Keratinocyte (primary cell): ENCODE data around the gene CTDSPL. TPM values are rescaled to one million over a fixed set of nuclear protein-coding genes. Genes with fewer than 3 reads are reported as not detected.

ENCODE experiments used
- DNase-seq: peaks from one replicate; pipeline ENCODE4 v3.0.0-alpha.2; 2011; ENCODE audit warnings: low read depth, missing footprints, low spot score
- FAIRE-seq: peaks from 2 replicates; lab custom pipeline; 2011; peaks lifted over from hg19 to GRCh38; lab: Jason Lieb, UNC
- H2AFZ ChIP-seq: 2 replicates; pipeline ENCODE4 v1.6.0; 2012; ENCODE audit warnings: low read length, control low read depth, inconsistent platforms; ENCODE audit not compliant: control insufficient read depth
- H3K27ac ChIP-seq: 2 replicates; pipeline ENCODE4 v1.5.1; 2011; ENCODE audit warnings: low read length; ENCODE audit not compliant: control insufficient read depth, insufficient read depth
- H3K27me3 ChIP-seq: 3 replicates; pipeline ENCODE4 v1.6.0; 2011; ENCODE audit warnings: low read length; ENCODE audit not compliant: control insufficient read depth, insufficient read depth; ENCODE audit errors: extremely low read depth
- H3K36me3 ChIP-seq, 2 experiments: 2 replicates in 1 of 2; 3 replicates in 1 of 2; pipeline ENCODE4 v1.5.1; 2011; ENCODE audit warnings: low read length in 2 of 2, mild to moderate bottlenecking in 1 of 2; ENCODE audit not compliant: control insufficient read depth in 2 of 2, insufficient read depth in 2 of 2; ENCODE audit errors: extremely low read depth in 1 of 2
- H3K4me1 ChIP-seq: 3 replicates; pipeline ENCODE4 v1.5.1; 2011; ENCODE audit warnings: low read length; ENCODE audit not compliant: control insufficient read depth, insufficient read depth; ENCODE audit errors: extremely low read depth
- H3K4me2 ChIP-seq: 3 replicates; pipeline ENCODE4 v1.6.0; 2011; ENCODE audit warnings: low read depth, low read length; ENCODE audit not compliant: control insufficient read depth, insufficient read depth; ENCODE audit errors: extremely low read depth
- H3K4me3 ChIP-seq, 3 experiments: fragments of 200-600 bp in 1 of 3; sonication (generic) in 1 of 3; 2 replicates in 2 of 3; 3 replicates in 1 of 3; pipeline ENCODE4 v1.5.1; 2011 to 2016; ENCODE audit warnings: low read length in 3 of 3, mild to moderate bottlenecking in 3 of 3, control low read depth in 2 of 3, inconsistent platforms in 1 of 3, low read depth in 1 of 3, mixed read lengths in 1 of 3, mixed run types in 1 of 3, moderate library complexity in 1 of 3; ENCODE audit not compliant: control insufficient read depth in 2 of 3, insufficient read depth in 2 of 3; ENCODE audit errors: extremely low read depth in 1 of 3
- H3K79me2 ChIP-seq: 2 replicates; pipeline ENCODE4 v1.6.0; 2012; ENCODE audit warnings: low read length; ENCODE audit not compliant: control insufficient read depth, insufficient read depth
- H3K9ac ChIP-seq: 3 replicates; pipeline ENCODE4 v1.6.0; 2011; ENCODE audit warnings: low read length; ENCODE audit not compliant: control insufficient read depth, insufficient read depth; ENCODE audit errors: extremely low read depth
- H3K9me1 ChIP-seq: 3 replicates; pipeline ENCODE4 v1.6.0; 2011; ENCODE audit warnings: low read length; ENCODE audit not compliant: control insufficient read depth, insufficient read depth; ENCODE audit errors: extremely low read depth
- H3K9me3 ChIP-seq: 2 replicates; pipeline ENCODE4 v1.5.1; 2012; ENCODE audit warnings: low read depth, low read length; ENCODE audit not compliant: control insufficient read depth
- H4K20me1 ChIP-seq: 3 replicates; pipeline ENCODE4 v1.6.0; 2011; ENCODE audit warnings: low read length; ENCODE audit not compliant: control insufficient read depth, insufficient read depth; ENCODE audit errors: extremely low read depth
- EZH2 ChIP-seq: IDR thresholded peaks from one replicate; pipeline ENCODE4 v1.6.1; 2012; ENCODE audit warnings: inconsistent platforms, mild to moderate bottlenecking, low read length, moderate library complexity
- dilution Hi-C: fragments of 300-500 bp; cut with MboI; formaldehyde crosslinking; loops from one replicate; pipeline ENCODE4 v1.7.0; 2020; ENCODE audit warnings: low sequenced_read_pairs; ENCODE audit not compliant: extremely low pct_ligation_motif_present
- polyA plus RNA-seq, 5 experiments: library from polyadenylated mRNA; depleted of rRNA in 3 of 5; stranded (reverse) in 3 of 5; stranded (forward) in 1 of 5; unstranded in 1 of 5; fragments of >200 nt; gene quantifications; 1 replicate in 1 of 5; 2 replicates in 3 of 5; 3 replicates in 1 of 5; pipeline versions ENCODE4 v1.2.1 to v1.2.3, GENCODE V29; 2011 to 2012; ENCODE audit warnings: missing spikeins in 2 of 5, low read depth in 1 of 5, low replicate concordance in 1 of 5
- TF ChIP-seq, protein P1 (sequence below), 3 experiments: IDR thresholded peaks in 1 of 3; conservative IDR thresholded peaks in 1 of 3; optimal IDR thresholded peaks in 1 of 3; 2 replicates in 2 of 3; 3 replicates in 1 of 3; pipeline versions ENCODE3 to v1.5.1; 2011; ENCODE audit warnings: low read length in 3 of 3, mild to moderate bottlenecking in 3 of 3, moderate library complexity in 2 of 3, control low read depth in 1 of 3, inconsistent platforms in 1 of 3; ENCODE audit not compliant: insufficient read depth in 2 of 3; ENCODE audit errors: extremely low read depth in 1 of 3

Gene CTDSPL
- polyA plus RNA-seq, 1 donor (not counting 4 experiments of a cell fraction or from before 2014, with no cell fraction given) = 83.2 TPM

- no peak overlapping the region for H3K4me3 ChIP-seq
- H3K9ac ChIP-seq = no peak overlapping the region
- FAIRE-seq (no peak), DNase-seq (no peak)
- TF ChIP-seq EZH2 = no peak
- TF ChIP-seq, protein P1, sequence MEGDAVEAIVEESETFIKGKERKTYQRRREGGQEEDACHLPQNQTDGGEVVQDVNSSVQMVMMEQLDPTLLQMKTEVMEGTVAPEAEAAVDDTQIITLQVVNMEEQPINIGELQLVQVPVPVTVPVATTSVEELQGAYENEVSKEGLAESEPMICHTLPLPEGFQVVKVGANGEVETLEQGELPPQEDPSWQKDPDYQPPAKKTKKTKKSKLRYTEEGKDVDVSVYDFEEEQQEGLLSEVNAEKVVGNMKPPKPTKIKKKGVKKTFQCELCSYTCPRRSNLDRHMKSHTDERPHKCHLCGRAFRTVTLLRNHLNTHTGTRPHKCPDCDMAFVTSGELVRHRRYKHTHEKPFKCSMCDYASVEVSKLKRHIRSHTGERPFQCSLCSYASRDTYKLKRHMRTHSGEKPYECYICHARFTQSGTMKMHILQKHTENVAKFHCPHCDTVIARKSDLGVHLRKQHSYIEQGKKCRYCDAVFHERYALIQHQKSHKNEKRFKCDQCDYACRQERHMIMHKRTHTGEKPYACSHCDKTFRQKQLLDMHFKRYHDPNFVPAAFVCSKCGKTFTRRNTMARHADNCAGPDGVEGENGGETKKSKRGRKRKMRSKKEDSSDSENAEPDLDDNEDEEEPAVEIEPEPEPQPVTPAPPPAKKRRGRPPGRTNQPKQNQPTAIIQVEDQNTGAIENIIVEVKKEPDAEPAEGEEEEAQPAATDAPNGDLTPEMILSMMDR (optimal IDR thresholded peaks at IDR 0.05 in 1 of 3, IDR thresholded peaks at IDR 0.05 in 1 of 3, conservative IDR thresholded peaks at IDR 0.05 in 1 of 3; ENCODE audit: extremely low read depth in 1 of 3, insufficient read depth in 2 of 3, low read length in 3 of 3) = no peak
- H3K36me3 ChIP-seq = peaks cover 0 to 15% of the 10 kb centered on the region in 2 experiments
- no peak overlapping the region for H3K4me2 ChIP-seq
- no peak overlapping the region for H3K27ac ChIP-seq
- H3K9me1 ChIP-seq = no peaks in the 10 kb centered on the region
- no peak overlapping the region for H2AFZ ChIP-seq
- no peaks in the 10 kb centered on the region for H3K27me3 ChIP-seq
- no peaks in the 10 kb centered on the region for H3K79me2 ChIP-seq
- H4K20me1 ChIP-seq = no peaks in the 10 kb centered on the region
- dilution Hi-C loops = no loop called here
- peaks cover 9% of the 10 kb centered on the region for H3K4me1 ChIP-seq
- no peaks in the 10 kb centered on the region for H3K9me3 ChIP-seq
Observed at GRCh38 chr3:37984596-37984995, 122.9 kb downstream of the CTDSPL start.

- Histone ChIP-seq H3K9ac (no peak overlapping the region), H3K4me2 (no peak overlapping the region), H3K27me3 (no peaks in the 10 kb centered on the region), H3K9me3 (no peaks in the 10 kb centered on the region), H3K4me3 (no peak overlapping the region), H3K9me1 (no peaks in the 10 kb centered on the region), H3K79me2 (no peaks in the 10 kb centered on the region), H3K27ac (no peak overlapping the region), H2AFZ (no peak overlapping the region), H4K20me1 (no peaks in the 10 kb centered on the region), H3K36me3 (peaks cover 0 to 10% of the 10 kb centered on the region in 2 experiments), H3K4me1 (peaks cover 9% of the 10 kb centered on the region)
- dilution Hi-C loops = no loop called here
- FAIRE-seq (no peak), DNase-seq (no peak)
- TF ChIP-seq EZH2 = no peak
- TF ChIP-seq, protein P1 (optimal IDR thresholded peaks at IDR 0.05 in 1 of 3, IDR thresholded peaks at IDR 0.05 in 1 of 3, conservative IDR thresholded peaks at IDR 0.05 in 1 of 3; ENCODE audit: extremely low read depth in 1 of 3, insufficient read depth in 2 of 3, low read length in 3 of 3) = no peak
Observed at GRCh38 chr3:37985637-37986320, 124.1 kb downstream of the CTDSPL start.
